Mucosa of stomach (tissue), 1 donor: ENCODE measurements around the gene OSBPL10.
"Not testable (repeated sequence)": the region's sequence is repeated elsewhere in the genome, so short reads cannot be mapped to it uniquely, and the experiment has no call there.

Source experiments
- H3K27me3 ChIP-seq: one replicate; pipeline ENCODE4 v1.7.0; 2013; ENCODE audit warnings: mild to moderate bottlenecking, low read length; ENCODE audit not compliant: control insufficient read depth, insufficient read depth
- H3K36me3 ChIP-seq: one replicate; pipeline ENCODE4 v1.7.0; 2013; ENCODE audit warnings: low read length; ENCODE audit not compliant: control insufficient read depth, insufficient read depth
- H3K4me1 ChIP-seq: one replicate; pipeline ENCODE4 v1.7.0; 2013; ENCODE audit warnings: mild to moderate bottlenecking, low read length; ENCODE audit not compliant: control insufficient read depth, insufficient read depth
- H3K4me3 ChIP-seq: one replicate; pipeline ENCODE4 v1.7.0; 2013; ENCODE audit warnings: low read length
- H3K9ac ChIP-seq: one replicate; pipeline ENCODE4 v1.7.0; 2013; ENCODE audit warnings: mild to moderate bottlenecking, low read length, moderate library complexity
- H3K9me3 ChIP-seq: one replicate; pipeline ENCODE4 v1.7.0; 2013; ENCODE audit warnings: mild to moderate bottlenecking, low read length, moderate library complexity; ENCODE audit not compliant: control insufficient read depth
- donor health status: Pancreatic carcinoma.

OSBPL10 gene

GRCh38 chr3:31876331-31876730, 104.7 kb downstream of the OSBPL10 start:
- Histone ChIP-seq H3K27me3 (no peaks in the 10 kb centered on the region), H3K36me3 (no peaks in the 10 kb centered on the region), H3K4me1 (no peaks in the 10 kb centered on the region), H3K9me3 (no peaks in the 10 kb centered on the region), H3K9ac (no peak overlapping the region), H3K4me3 (no peak overlapping the region)

DNA sequence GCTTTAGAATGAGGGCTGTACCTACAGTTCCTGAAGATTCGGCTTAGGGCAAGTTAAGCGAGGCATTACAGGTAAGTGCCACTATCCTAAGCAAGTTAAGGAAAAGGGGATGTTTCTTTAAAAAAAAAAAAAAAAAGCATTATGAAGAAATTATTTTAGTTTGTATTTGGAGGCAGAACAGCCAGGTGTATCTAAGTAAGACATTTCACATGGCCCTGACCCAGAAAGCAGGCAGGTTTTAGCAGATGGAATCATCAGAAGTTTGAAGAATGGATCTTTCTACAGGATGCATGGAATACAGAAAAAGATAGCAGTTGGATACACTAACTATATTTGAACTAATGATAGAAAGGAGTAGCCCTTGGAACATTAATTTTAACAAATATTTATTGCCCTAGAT, 105.6 kb downstream of the OSBPL10 start:
- Histone ChIP-seq H3K4me3 (no peak overlapping the region), H3K9ac (no peak overlapping the region), H3K9me3 (no peaks in the 10 kb centered on the region), H3K4me1 (no peaks in the 10 kb centered on the region), H3K27me3 (no peaks in the 10 kb centered on the region), H3K36me3 (no peaks in the 10 kb centered on the region)

DNA sequence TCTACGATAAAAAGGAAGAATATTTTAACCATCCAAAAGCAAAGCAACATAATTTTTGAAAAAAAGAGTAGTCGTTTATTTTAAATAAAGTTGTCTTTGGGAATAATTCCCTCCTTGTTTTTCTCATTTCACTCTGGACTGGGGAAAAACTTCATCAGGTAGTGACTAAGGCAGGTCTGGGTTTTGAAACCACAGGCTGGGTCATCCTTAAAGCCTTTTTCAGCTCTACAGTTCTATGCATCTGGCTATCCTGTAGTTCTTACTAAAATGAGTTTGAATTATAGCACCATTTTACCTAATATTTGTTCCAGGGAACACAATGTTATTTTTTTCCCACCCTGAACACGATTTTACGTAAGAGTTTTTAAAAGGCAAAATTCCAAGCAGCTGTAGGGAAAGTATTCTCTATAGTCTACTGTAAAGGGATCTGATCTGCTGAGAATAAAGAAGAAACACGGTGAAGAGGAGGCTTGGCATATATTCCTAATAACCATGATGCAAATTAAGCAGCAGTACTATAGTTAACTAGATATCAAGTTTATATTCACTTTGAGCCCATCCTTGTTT, 107.7 kb downstream of the OSBPL10 start:
- H3K9ac ChIP-seq, result no peak overlapping the region
- no peaks in the 10 kb centered on the region for H3K4me1 ChIP-seq
- H3K36me3 ChIP-seq, result no peaks in the 10 kb centered on the region
- H3K27me3 ChIP-seq, result no peaks in the 10 kb centered on the region
- H3K9me3 ChIP-seq, result no peaks in the 10 kb centered on the region
- H3K4me3 ChIP-seq, result no peak overlapping the region

- H3K9ac ChIP-seq, result no peak overlapping the region
- no peaks in the 10 kb centered on the region for H3K27me3 ChIP-seq
- H3K9me3 ChIP-seq, result no peaks in the 10 kb centered on the region
- no peaks in the 10 kb centered on the region for H3K4me1 ChIP-seq
- no peaks in the 10 kb centered on the region for H3K36me3 ChIP-seq
- no peak overlapping the region for H3K4me3 ChIP-seq
Observed at GRCh38 chr3:31871939-31872507, 109.0 kb downstream of the OSBPL10 start.

DNA sequence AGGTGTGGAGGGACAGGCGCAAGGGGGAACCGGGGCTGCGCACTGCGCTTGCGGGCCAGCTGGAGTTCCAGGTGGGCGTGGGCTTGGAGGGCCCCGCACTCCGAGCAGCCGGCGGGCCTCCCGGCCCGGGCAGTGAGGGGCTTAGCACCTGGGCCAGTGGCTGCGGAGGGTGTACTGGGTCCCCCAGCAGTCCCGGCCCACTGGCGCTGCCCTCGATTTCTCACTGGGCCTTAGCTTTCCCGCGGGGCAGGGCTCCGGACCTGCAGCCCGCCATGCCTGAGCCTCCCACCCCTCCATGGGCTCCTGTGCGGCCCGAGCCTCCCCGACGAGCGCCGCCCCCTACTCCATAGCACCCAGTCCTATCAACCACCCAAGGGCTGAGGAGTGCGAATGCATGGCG, 111.0 kb downstream of the OSBPL10 start:
- H3K4me3 ChIP-seq, H3K9me3 ChIP-seq, H3K4me1 ChIP-seq, H3K9ac ChIP-seq, H3K36me3 ChIP-seq, H3K27me3 ChIP-seq: not testable (repeated sequence)

DNA sequence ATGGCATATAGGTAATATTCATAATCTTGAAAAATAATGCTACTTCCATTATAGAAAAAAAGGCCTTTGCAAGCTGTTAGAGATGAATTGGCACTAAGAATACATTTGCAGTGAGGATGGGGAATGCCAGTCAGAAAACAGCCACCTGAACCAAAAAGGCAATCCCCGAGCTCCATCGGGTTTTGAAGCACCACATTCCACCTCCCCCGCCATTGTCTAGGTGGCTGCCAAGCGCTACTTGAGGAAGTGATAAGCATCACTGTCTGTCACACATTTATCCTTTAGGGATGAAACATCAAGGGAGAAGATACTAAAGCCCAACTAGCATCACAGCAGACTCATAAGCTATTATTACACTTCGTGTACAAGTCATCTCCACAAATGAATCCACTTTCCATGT, 112.8 kb downstream of the OSBPL10 start:
- Histone ChIP-seq H3K9ac (no peak overlapping the region), H3K27me3 (no peaks in the 10 kb centered on the region), H3K4me1 (no peaks in the 10 kb centered on the region), H3K4me3 (no peak overlapping the region), H3K36me3 (no peaks in the 10 kb centered on the region), H3K9me3 (no peaks in the 10 kb centered on the region)

DNA sequence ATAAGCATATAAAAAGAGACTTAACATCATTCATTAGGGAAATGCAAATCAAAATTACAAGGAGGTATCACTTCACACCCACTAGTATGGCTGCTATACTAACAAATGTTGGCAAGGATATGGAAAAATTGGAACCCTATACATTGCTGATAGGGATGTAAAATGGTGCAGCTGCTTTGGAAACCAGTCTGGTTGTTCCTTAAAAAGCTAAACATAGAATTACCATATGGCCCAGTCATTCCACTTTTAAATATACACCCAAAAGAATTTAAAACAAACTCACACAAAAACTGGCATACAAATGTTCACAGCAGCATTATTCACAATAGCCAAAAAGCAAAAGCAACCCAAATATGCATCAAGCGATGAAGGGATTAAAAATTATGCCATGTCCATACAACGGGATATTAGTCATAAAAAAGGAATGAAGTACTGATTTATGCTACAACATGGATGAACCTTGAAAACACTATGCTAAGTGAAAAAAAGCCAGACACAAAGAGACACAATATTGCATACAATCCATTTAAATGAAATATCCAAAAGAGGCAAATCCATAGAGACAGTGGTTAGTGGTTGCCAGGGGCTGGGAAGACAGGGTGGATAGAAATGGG, 118.3 kb downstream of the OSBPL10 start:
- H3K9ac ChIP-seq, result no peak overlapping the region
- no peaks in the 10 kb centered on the region for H3K36me3 ChIP-seq
- H3K9me3 ChIP-seq, result no peaks in the 10 kb centered on the region
- H3K4me3 ChIP-seq, result no peak overlapping the region
- H3K27me3 ChIP-seq, result no peaks in the 10 kb centered on the region
- no peaks in the 10 kb centered on the region for H3K4me1 ChIP-seq

DNA sequence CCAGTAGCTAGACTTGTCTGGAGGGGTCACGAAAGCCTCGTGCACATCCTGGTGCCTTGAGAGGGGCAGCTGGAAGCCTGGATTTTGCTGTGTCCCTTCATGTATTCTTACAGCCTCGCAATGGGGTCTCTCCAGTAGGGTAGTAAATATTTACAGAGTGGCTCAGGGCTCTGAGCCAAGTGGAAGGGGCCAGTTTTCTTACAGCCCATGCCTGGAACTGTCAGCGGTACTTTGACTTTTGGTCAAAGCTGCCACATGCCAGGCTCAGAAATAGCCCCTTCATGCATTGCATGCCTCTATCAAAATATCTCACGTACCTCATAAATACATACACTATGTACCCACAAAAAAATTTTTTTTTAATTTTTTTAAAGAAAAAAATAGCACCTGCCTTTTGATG, 119.2 kb downstream of the OSBPL10 start:
- Histone ChIP-seq H3K9ac (no peak overlapping the region), H3K4me3 (no peak overlapping the region), H3K4me1 (no peaks in the 10 kb centered on the region), H3K9me3 (no peaks in the 10 kb centered on the region), H3K36me3 (no peaks in the 10 kb centered on the region), H3K27me3 (no peaks in the 10 kb centered on the region)

DNA sequence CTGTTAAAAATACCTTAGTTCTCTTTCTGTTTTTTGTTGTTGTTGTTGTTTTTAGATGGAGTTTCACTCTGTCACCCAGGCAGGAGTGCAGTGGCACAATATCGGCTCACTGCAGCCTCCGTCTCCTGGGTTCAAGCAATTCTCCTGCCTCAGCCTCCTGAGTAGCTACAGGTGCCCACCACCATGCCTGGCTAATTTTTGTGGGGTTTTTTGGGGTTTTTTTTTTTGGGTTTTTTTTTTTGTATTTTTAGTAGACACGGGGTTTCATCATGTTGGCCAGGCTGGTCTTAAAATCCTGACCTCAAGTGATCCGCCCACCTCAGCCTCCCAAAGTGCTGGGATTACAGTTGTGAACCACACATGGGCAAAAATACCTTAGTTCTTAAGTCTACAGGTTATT, 120.4 kb downstream of the OSBPL10 start:
- not testable (repeated sequence) for H3K4me1 ChIP-seq, H3K27me3 ChIP-seq, H3K36me3 ChIP-seq, H3K9ac ChIP-seq, H3K9me3 ChIP-seq, H3K4me3 ChIP-seq

- H3K27me3 ChIP-seq, result no peaks in the 10 kb centered on the region
- H3K9ac ChIP-seq, result no peak overlapping the region
- no peaks in the 10 kb centered on the region for H3K4me1 ChIP-seq
- no peaks in the 10 kb centered on the region for H3K9me3 ChIP-seq
- H3K4me3 ChIP-seq, result no peak overlapping the region
- no peaks in the 10 kb centered on the region for H3K36me3 ChIP-seq
Observed at GRCh38 chr3:31859245-31859644, 121.8 kb downstream of the OSBPL10 start.

GRCh38 chr3:31858439-31858838, 122.6 kb downstream of the OSBPL10 start:
- H3K36me3 ChIP-seq, result no peaks in the 10 kb centered on the region
- no peaks in the 10 kb centered on the region for H3K9me3 ChIP-seq
- no peak overlapping the region for H3K9ac ChIP-seq
- H3K27me3 ChIP-seq, result no peaks in the 10 kb centered on the region
- no peak overlapping the region for H3K4me3 ChIP-seq
- H3K4me1 ChIP-seq, result no peaks in the 10 kb centered on the region

GRCh38 chr3:31853580-31853979, 127.5 kb downstream of the OSBPL10 start:
- no peaks in the 10 kb centered on the region for H3K4me1 ChIP-seq
- no peaks in the 10 kb centered on the region for H3K27me3 ChIP-seq
- no peak overlapping the region for H3K9ac ChIP-seq
- H3K4me3 ChIP-seq, result no peak overlapping the region
- H3K9me3 ChIP-seq, result no peaks in the 10 kb centered on the region
- H3K36me3 ChIP-seq, result no peaks in the 10 kb centered on the region

- Histone ChIP-seq H3K9ac (no peak overlapping the region), H3K4me1 (no peaks in the 10 kb centered on the region), H3K36me3 (no peaks in the 10 kb centered on the region), H3K9me3 (no peaks in the 10 kb centered on the region), H3K4me3 (no peak overlapping the region), H3K27me3 (no peaks in the 10 kb centered on the region)
Observed at GRCh38 chr3:31851278-31851677, 129.8 kb downstream of the OSBPL10 start.
